Measurements from ENCODE around the gene BCL7B.

- TF ChIP-seq, protein P1, sequence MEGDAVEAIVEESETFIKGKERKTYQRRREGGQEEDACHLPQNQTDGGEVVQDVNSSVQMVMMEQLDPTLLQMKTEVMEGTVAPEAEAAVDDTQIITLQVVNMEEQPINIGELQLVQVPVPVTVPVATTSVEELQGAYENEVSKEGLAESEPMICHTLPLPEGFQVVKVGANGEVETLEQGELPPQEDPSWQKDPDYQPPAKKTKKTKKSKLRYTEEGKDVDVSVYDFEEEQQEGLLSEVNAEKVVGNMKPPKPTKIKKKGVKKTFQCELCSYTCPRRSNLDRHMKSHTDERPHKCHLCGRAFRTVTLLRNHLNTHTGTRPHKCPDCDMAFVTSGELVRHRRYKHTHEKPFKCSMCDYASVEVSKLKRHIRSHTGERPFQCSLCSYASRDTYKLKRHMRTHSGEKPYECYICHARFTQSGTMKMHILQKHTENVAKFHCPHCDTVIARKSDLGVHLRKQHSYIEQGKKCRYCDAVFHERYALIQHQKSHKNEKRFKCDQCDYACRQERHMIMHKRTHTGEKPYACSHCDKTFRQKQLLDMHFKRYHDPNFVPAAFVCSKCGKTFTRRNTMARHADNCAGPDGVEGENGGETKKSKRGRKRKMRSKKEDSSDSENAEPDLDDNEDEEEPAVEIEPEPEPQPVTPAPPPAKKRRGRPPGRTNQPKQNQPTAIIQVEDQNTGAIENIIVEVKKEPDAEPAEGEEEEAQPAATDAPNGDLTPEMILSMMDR (conservative IDR thresholded peaks at IDR 0.05), result no peak
- no peak for TF ChIP-seq ZFX (IDR thresholded peaks at IDR 0.05)
Observed at GRCh38 chr7:73582664-73583202, 25.2 kb upstream of the BCL7B start.
